Ovary (tissue), 9 donors: ENCODE measurements around the gene DNAJB11. TPM values are rescaled to one million over a fixed set of nuclear protein-coding genes. Genes with fewer than 3 reads are reported as not detected.

Source experiments
- DNase-seq, 5 donors: peaks; one replicate each; pipeline ENCODE4 v3.0.0-alpha.2; 2019 to 2020
- H3K27ac ChIP-seq, 2 donors: fragments of 200-600 bp; one replicate each; pipeline versions ENCODE4 v1.5.1 to v1.8.0; 2019 to 2022
- H3K27me3 ChIP-seq: fragments of 200-600 bp; one replicate; pipeline ENCODE4 v1.8.0; 2022
- H3K36me3 ChIP-seq: fragments of 200-600 bp; sonication (generic); one replicate; pipeline ENCODE4 v1.5.1; 2019
- H3K4me1 ChIP-seq: one replicate; pipeline ENCODE4 v1.8.1; 2013; ENCODE audit warnings: mild to moderate bottlenecking, moderate library complexity; ENCODE audit not compliant: insufficient read depth
- H3K4me3 ChIP-seq: fragments of 200-600 bp; sonication (generic); one replicate; pipeline ENCODE4 v1.5.1; 2017
- H3K9me3 ChIP-seq, 2 donors: fragments of 200-600 bp in 1 of 2; sonication (generic) in 1 of 2; one replicate each; pipeline versions ENCODE4 v1.5.1 to v1.8.1; 2013 to 2019; ENCODE audit warnings: mild to moderate bottlenecking in 1 of 2, moderate library complexity in 1 of 2
- CTCF ChIP-seq, 3 donors: fragments of 450-650 bp in 2 of 3; fragments of 200-600 bp in 1 of 3; IDR thresholded peaks; one replicate each; pipeline versions ENCODE4 v1.5.1 to v1.8.0; 2016 to 2022; ENCODE audit warnings: antibody characterized with exemption in 3 of 3, mild to moderate bottlenecking in 1 of 3
- EP300 ChIP-seq: sonication (generic); formaldehyde crosslinking; IDR thresholded peaks from one replicate; pipeline ENCODE4 v1.6.1; 2017; ENCODE audit warnings: antibody characterized with exemption
- POLR2A ChIP-seq: fragments of 450-650 bp; IDR thresholded peaks from one replicate; pipeline ENCODE4 v1.6.1; 2017; ENCODE audit warnings: antibody characterized with exemption, mild to moderate bottlenecking, moderate library complexity
- WGBS, 3 donors: extraction: QIAGEN DNeasy Blood & Tissue Kit in 1 of 3; methylation state at CpG; one replicate each; pipeline versions ENCODE4 v1.1.5 to v1.1.7; 2013 to 2017; 5-methylcytosine and 5-hydroxymethylcytosine counted together
- intact Hi-C, 4 donors: fragments of 100-400 bp; cut with DNase I; formaldehyde crosslinking; loops; one replicate each; pipeline versions ENCODE4 v1.11.0 to v1.15.1; 2022 to 2023
- polyA plus RNA-seq, 2 donors: library from polyadenylated mRNA; stranded (reverse); fragments of 200-250 nt in 1 of 2; fragments of 350-450 nt in 1 of 2; fragmentation: Illumina TruSeq in 1 of 2; extraction: RNeasy Lipid Tissue Mini Kit (QIAGEN cat#74804) in 1 of 2; gene quantifications; one replicate each; pipeline ENCODE4 v1.2.3, GENCODE V29; 2013 to 2014
- total RNA-seq, 7 donors: library from RNA; depleted of rRNA in 2 of 7; stranded (reverse); fragments of >200 nt in 2 of 7; fragmentation: NEBNext Ultra II Directional in 3 of 7; extraction: Animal tissue kit (Norgen Biotek cat#: 25700) in 3 of 7; gene quantifications; one replicate each; pipeline versions ENCODE4 v1.1.0 to v1.2.4, GENCODE V29; 2016 to 2023
- donor health status: DM: no; HTN: no; CAD: no; lungs with moderate emphysema.
- donor health status: DM: no; HTN: no; CAD: no.
- donor health status: Bipolar disorder and iron deficiency.
- donor health status: DM: yes; HTN: yes; CAD: no.
- donor health status: DM: no; HTN: no; CAD: no.
- donor health status: DM: yes; HTN: yes; CAD: no.

DNAJB11 gene
- total and polyA plus RNA-seq, 9 donors = 17.7 to 38.2 (median 23.8) TPM

- 67 to 75% (median 73%) methylated on average over 12 of the region's 12 CpGs for WGBS, 3 donors
- intact Hi-C loops = no loop called here
- Histone ChIP-seq H3K4me1 (no peaks in the 10 kb centered on the region), H3K9me3 (no peaks in the 10 kb centered on the region), H3K4me3 (no peak overlapping the region), H3K27ac (no peak overlapping the region), H3K27me3 (no peaks in the 10 kb centered on the region), H3K36me3 (no peaks in the 10 kb centered on the region)
- no peak for TF ChIP-seq POLR2A
- TF ChIP-seq EP300 = no peak
- no peak for TF ChIP-seq CTCF (IDR thresholded peaks at IDR 0.05)
- DNase-seq = no peak
Measured at GRCh38 chr3:186599142-186599784, 28.7 kb downstream of the DNAJB11 start.

- Histone ChIP-seq H3K27ac (no peak overlapping the region), H3K9me3 (no peaks in the 10 kb centered on the region), H3K27me3 (no peaks in the 10 kb centered on the region), H3K4me3 (no peak overlapping the region), H3K4me1 (no peaks in the 10 kb centered on the region), H3K36me3 (no peaks in the 10 kb centered on the region)
- intact Hi-C loops = no loop called here
- TF ChIP-seq CTCF (IDR thresholded peaks at IDR 0.05) (no peak), EP300 (no peak), POLR2A (no peak)
- WGBS, 3 donors = 63 to 90% (median 89%) methylated on average over 2 of the region's 2 CpGs
- DNase-seq = no peak
Measured at GRCh38 chr3:186599785-186600166, 29.3 kb downstream of the DNAJB11 start.

- intact Hi-C loops = no loop called here
- WGBS, 3 donors = 55 to 66% (median 57%) methylated on average over 3 of the region's 3 CpGs
Measured at GRCh38 chr3:186600896-186601295, 30.4 kb downstream of the DNAJB11 start.

GRCh38 chr3:186603159-186603558, 32.6 kb downstream of the DNAJB11 start:
- no peak overlapping the region for H3K27ac ChIP-seq
- no peak overlapping the region for H3K4me3 ChIP-seq
- H3K27me3 ChIP-seq = no peaks in the 10 kb centered on the region
- H3K9me3 ChIP-seq = no peaks in the 10 kb centered on the region
- intact Hi-C loops = no loop called here
- TF ChIP-seq POLR2A (no peak), EP300 (no peak), CTCF (IDR thresholded peaks at IDR 0.05) (no peak)
- no peak for DNase-seq
- whole genome bisulfite sequencing, 3 donors = 84 to 89% (median 87%) methylated on average over 7 of the region's 7 CpGs
- no peaks in the 10 kb centered on the region for H3K36me3 ChIP-seq
- H3K4me1 ChIP-seq = no peaks in the 10 kb centered on the region

More at GRCh38 chr3:186600896-186601295, 30.4 kb downstream of the DNAJB11 start:
- Histone ChIP-seq H3K36me3 (no peaks in the 10 kb centered on the region), H3K4me3 (no peak overlapping the region), H3K27me3 (no peaks in the 10 kb centered on the region), H3K4me1 (no peaks in the 10 kb centered on the region), H3K27ac (no peak overlapping the region), H3K9me3 (no peaks in the 10 kb centered on the region)
- DNase-seq = no peak
- TF ChIP-seq EP300 (no peak), POLR2A (no peak), CTCF (IDR thresholded peaks at IDR 0.05) (no peak)
